GM18858 (cell line): ENCODE measurements around the gene PLBD2.
"Not testable (repeated sequence)": the region's sequence is repeated elsewhere in the genome, so short reads cannot be mapped to it uniquely, and the experiment has no call there.

Experiments used
- ATAC-seq: cut with Tn5 transposase; IDR thresholded peaks from one replicate; pipeline ENCODE4 v1.9.1; 2021; ENCODE audit not compliant: unreplicated experiment

PLBD2 gene

DNA sequence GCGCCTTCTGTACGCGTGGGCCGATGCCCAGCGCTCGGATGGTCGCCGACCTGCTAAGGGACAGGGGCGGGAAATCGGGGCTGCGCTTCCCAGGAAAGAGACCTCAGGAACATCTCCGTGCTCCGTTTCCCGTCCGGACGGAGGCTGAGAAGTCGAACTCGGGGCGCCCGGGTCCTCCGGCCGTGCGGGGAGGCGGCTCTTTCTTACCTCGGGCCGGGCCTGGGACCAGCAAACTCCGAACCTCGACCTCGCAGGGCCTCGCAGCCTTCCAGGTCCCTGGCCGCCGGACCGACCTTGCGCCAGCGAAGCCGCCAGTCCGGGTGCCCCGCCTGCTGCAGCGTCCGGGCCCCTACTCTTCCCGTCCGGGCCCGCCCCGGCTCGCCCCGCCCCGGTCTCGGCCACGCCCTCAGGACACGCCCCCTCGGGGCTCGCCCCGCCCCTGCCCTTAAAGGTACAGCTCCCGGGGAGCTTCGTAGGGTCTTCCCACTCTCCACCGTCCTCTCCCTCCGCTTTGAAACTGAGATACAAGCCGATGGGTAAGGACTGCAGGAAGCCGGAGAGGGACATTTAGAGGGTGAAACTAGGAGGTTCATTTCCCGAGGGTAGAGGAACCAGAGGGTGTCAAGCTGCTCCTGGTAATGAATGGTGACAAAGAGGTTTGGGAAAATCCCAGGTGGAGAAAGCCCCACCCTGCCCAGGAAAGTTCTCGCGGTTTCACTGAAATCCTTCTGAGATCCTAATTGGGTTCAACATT is 23.4 kb upstream of the PLBD2 start, which contains the start of gene SLC8B1:
Gene SLC8B1, minus strand, starts transcription at position 324 of the 754 bp plus-strand sequence. CDS start 2,231 bp downstream, outside the sequence.
- ATAC-seq = peak; percentile 77

GRCh38 chr12:113339540-113339939 is 18.8 kb upstream of the PLBD2 start:
- no peak for ATAC-seq

- no peak for ATAC-seq
Measured at GRCh38 chr12:113340061-113340460, 18.3 kb upstream of the PLBD2 start.

- ATAC-seq = no peak
Measured at GRCh38 chr12:113341535-113341934, 16.9 kb upstream of the PLBD2 start.

- ATAC-seq = no peak
Measured at GRCh38 chr12:113345318-113345717, 13.1 kb upstream of the PLBD2 start.

- no peak for ATAC-seq
Measured at GRCh38 chr12:113346353-113346752, 12.0 kb upstream of the PLBD2 start.

DNA sequence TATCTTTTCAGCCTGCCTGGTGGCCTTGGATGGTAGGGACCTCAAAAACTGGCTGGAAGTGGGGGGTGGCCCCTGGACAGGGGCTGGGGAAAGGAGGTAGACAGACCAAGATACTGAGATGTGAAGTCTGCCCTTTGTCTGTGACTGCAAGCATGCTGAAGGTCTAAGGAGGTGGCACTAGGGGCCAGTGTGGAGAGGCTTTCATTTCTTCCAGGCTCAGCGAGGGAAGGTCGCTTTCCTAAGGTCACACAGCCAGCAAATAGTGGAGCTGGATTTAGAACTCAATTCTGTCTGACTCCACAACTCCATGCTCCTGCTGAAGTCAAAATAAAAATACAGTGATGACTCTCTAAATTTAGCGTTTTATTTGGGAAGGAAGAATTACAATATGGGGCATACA is 11.3 kb upstream of the PLBD2 start:
- no peak for ATAC-seq

DNA sequence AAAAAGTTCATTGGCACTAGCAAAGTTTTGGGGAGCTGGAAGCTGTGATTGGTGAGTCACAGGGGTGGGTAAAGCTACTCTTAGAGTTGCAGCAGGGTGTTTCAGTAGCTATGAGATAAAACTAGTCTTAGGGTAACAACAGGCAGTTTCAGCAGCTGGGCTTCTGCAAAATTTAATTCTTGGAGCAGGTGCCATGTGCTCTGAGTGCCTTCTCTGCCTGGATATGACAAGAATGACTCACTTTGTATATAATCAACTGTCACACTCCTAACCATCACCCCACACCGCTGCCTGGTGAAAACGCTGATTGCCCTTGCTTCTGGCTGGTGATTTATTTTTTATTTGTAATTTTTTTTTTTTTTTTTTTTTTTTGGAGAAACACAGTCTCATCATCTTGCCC is 10.5 kb upstream of the PLBD2 start:
- ATAC-seq = no peak

- ATAC-seq = no peak
Measured at GRCh38 chr12:113348849-113349536, 9.4 kb upstream of the PLBD2 start.

DNA sequence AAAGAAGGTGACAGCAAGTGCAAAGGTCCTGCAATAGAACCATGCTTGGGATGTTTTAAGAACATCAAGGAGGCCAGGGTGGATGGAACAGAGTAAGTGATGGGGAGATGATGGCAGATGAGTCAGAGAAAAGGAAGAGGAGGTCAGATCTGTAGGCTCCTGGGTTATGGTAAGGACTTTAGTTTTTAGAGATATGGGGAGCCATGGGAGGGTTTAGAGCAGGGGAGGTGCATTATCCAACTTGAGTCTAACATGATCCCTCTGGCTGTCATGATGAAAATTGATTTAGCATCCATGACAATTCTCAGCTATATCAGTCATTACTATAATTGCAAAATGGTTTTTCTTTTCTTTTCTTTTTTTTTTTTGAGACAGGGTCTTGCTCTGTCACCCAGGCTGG is 7.3 kb upstream of the PLBD2 start:
- no peak for ATAC-seq

GRCh38 chr12:113354192-113354591 is 4.2 kb upstream of the PLBD2 start:
- not testable (repeated sequence) for ATAC-seq

DNA sequence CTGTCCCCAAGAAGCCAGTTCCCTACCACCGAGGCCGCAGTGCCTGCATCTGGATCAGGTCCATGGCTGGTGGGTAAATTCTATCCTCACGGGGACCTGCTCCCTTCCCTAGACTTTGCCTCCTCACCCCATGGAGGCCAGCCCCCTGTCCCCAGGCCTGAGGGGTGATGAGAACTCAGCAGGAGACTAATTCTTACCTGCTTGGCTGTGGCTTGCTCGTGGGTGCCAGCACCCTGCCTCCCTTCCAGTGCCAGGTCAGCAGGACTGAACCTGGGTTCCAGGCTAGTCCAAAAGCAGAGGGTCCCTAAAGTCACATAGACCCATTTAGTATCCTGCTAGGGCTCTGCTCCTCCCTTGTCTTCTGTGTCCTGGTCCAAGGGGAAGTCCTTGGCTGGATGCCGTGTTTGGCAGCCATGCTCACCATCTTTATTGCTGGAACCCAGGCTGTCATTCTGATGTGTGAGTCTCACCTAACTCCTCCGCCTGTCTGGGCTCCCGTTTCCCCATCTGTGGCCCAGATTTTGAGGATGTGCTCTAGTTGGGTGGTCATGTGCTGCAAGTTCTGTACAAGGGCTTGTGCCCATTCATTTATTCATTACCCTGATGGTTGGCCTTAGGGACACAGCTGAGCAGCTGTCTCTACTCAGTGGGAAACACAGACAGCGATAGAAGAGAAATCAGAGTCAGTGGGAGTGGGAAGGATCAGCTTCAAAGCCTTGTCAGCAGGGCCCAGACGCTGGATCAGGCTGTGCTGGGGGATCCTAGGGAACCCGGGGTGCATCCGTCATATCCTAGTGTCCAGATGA is 949 bp downstream of the PLBD2 start:
- no peak for ATAC-seq

- no peak for ATAC-seq
Measured at GRCh38 chr12:113359939-113360748, 1.8 kb downstream of the PLBD2 start.

DNA sequence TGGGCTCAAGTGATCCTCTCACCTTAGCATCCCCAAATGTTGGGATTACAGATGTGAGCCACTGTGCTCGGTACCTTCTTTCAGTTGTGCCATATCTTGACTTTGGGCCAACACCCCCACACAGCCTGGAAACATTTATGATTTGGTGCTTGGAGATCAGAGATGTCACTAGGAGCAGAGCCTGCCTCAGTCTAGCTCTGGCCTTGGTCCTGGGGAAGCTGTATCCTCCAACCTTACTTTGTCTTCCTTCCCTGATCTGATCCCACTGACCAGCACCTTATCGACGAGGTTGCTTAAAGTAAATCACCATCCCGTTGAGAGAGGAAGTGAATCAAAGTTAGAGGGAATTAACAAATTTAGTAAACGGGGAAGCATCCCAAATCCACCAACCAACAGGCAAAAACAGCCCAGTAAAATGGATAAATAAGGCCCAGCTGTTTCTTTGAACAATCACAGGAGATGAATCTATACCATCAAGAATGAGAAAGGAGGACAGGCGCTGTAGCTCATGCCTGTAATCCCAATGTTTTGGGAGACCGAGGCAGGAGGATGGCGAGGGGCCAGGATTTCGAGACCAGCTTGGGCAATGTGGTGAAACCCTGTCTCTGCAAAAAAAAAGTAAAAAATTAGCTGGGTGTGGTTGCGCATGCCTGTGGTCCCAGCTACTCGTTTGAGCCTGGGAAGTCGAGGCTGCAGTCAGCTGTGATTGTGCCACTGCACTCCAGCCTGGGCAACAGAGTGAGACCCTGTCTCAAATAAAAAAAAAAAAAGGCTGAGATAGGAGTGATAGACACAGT is 3.4 kb downstream of the PLBD2 start:
- no peak for ATAC-seq

DNA sequence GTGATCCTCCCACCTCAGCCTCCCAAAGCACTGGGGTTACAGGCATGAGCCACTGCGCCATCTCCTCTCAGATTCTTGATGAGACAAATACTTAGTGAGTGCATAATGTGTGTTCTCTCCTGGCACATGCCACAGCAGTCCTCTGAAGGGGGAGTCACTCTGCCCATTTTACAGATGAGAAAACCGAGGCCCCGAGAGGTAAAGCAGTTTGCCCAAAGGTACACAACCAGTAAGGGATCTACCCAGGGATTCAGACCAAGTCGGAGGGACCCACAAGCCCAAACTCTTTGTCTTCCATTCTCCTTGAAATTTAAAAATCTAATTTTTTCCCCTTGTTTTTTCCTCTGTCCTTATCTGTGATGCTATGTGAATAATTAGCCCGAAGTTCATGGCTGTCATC is 6.3 kb downstream of the PLBD2 start:
- no peak for ATAC-seq

DNA sequence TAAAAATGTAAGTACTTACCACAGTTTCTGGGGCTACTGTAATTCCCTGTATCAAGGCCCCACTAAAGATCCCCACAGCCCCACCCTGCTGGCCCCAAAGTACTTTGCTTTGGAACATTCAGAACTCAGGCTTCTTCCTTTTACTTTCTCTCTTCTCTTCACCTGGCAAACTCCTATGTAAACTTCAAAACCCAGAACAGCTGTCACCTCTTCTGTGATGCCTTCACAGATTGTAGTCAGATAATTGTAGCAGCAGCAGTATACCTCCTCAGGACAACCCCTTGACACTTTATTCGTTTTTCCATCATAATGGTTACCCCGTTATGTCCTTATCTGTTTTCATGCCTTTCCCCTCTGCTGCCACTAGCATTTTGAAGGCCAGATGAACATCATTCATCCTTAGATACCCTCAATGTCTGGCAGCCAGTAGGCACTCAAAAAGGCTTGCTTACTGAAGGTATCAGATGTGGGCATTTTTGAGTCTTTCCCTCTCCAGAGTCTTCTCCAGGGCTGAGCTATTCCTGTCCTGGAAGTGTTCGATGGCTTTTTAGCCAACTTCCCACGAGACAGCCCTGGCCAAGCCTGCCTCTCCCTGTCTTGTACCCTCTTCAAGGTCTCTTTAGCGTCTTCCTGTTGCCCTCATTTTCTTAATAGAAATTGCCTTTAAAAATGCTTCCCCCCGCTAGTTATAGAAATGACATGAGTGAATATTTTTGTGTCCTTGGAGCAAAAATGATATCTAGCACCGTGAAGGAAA is 7.4 kb downstream of the PLBD2 start:
- no peak for ATAC-seq

- ATAC-seq = no peak
Measured at GRCh38 chr12:113366827-113367226, 8.4 kb downstream of the PLBD2 start.

- no peak for ATAC-seq
Measured at GRCh38 chr12:113368331-113368730, 9.9 kb downstream of the PLBD2 start.

DNA sequence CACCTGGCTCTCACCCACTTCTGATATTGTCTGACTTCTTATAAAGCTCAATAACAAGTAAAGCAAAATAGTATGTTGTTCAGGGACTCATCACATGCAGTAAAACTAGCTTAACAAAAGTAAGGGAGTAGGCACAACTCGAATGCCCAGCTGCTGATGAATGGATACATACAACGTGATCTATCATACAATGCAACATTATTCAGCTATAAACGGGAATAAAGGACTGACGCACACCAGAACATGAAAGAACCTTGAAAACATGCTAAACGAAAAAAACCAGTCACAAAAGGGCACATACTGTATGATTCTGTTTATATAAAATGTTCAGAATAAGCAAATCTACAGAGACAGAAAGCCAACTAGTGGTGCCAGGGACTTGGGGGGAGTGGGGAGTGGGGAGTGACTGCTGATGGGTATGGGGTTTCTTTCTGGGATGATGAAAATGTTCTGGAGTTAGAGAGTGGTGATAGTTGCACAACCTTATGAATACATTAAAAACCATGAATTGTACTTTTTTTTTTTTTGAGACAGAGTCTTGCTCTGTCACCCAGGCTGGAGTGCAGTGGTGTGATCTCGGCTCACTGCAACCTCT is 11.1 kb downstream of the PLBD2 start:
- ATAC-seq = no peak
